ENCODE results near the gene RBM14.
A peak's percentile ranks its signal among the peaks of the same experiment; 100 is the strongest.
"Not testable (repeated sequence)": the region's sequence is repeated elsewhere in the genome, so short reads cannot be mapped to it uniquely, and the experiment has no call there.

RBM14 gene

GRCh38 chr11:66600219-66600618 is 16.2 kb upstream of the RBM14 start:
- no peak for DNase-seq (ENCODE audit: low spot score)

- no peak for DNase-seq (ENCODE audit: low spot score)
These were observed 15.7 kb upstream of the RBM14 start for GRCh38 chr11:66600631-66601233.

- DNase-seq (ENCODE audit: low spot score), result no peak
These were observed 13.4 kb upstream of the RBM14 start for GRCh38 chr11:66603072-66603471.

DNA sequence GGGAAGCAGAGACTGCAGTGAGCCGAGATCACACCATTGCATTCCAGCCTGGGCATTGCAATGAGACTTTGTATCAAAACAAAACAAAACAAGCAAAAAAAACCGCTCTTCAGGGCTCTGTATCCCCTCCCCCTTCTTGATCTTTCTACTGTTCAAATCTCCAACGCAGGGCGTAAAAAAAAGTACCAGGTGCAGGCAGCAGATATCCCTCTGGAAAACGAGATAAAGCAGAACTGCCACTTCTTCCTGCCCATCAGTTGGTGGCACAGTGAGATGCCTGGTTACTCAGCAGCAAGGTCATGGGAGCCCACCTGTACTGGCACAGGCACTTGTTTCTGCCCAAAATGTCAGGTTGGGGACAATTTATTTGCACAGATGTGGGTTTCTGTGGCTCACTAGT is 12.3 kb upstream of the RBM14 start:
- no peak for DNase-seq (ENCODE audit: low spot score)

DNA sequence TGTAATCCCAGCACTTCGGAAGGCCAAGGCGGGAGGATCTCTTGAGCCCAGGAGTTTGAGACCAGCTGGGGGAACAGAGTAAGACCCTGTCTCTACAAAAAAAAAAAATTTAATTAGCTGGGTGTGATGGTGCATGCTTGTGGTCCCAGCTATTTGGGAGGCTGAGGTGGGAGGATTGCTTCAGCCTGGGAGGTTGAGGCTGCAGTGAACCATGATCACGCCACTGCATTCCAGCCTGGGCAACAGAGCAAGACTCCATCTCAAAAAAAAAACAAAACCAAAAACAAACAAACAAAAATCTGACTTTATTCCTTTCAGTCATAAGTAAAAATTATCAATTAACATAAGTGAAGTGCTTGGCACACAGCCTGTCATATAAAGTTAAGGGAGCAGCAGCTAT is 9.8 kb upstream of the RBM14 start:
- DNase-seq (ENCODE audit: low spot score), result not testable (repeated sequence)

GRCh38 chr11:66607126-66607834 is 9.2 kb upstream of the RBM14 start:
- DNase-seq (ENCODE audit: low spot score), result no peak

GRCh38 chr11:66609721-66610617 is 6.5 kb upstream of the RBM14 start:
- no peak for DNase-seq (ENCODE audit: low spot score)

DNA sequence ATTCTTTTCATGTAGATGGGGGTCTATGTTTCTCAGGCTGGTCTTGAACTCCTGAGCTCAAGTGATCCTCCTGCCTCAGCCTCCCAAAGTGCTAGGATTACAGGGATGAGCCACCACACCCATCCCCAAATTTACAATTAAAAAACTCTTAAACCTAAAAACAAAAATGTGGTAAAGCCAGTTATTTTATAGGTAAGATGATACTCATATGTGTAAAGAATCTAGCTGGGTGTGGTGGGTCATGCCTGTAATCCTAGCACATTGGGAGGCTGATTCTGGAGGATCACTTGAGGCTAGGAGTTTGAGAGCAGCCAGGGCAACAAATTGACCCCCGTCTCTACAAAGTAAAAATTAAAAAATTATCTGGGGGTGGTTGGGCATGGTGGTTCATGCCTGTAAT is 4.0 kb upstream of the RBM14 start:
- DNase-seq (ENCODE audit: low spot score), result no peak

GRCh38 chr11:66614073-66614472 is 2.4 kb upstream of the RBM14 start:
- DNase-seq (ENCODE audit: low spot score), result no peak

- no peak for DNase-seq (ENCODE audit: low spot score)
These were observed 865 bp downstream of the RBM14 start for GRCh38 chr11:66617155-66617834.

GRCh38 chr11:66619080-66619554 is 2.7 kb downstream of the RBM14 start:
- DNase-seq (ENCODE audit: low spot score), result peak; percentile 69

GRCh38 chr11:66624450-66624849 is 8.0 kb downstream of the RBM14 start:
- no peak for DNase-seq (ENCODE audit: low spot score)

DNA sequence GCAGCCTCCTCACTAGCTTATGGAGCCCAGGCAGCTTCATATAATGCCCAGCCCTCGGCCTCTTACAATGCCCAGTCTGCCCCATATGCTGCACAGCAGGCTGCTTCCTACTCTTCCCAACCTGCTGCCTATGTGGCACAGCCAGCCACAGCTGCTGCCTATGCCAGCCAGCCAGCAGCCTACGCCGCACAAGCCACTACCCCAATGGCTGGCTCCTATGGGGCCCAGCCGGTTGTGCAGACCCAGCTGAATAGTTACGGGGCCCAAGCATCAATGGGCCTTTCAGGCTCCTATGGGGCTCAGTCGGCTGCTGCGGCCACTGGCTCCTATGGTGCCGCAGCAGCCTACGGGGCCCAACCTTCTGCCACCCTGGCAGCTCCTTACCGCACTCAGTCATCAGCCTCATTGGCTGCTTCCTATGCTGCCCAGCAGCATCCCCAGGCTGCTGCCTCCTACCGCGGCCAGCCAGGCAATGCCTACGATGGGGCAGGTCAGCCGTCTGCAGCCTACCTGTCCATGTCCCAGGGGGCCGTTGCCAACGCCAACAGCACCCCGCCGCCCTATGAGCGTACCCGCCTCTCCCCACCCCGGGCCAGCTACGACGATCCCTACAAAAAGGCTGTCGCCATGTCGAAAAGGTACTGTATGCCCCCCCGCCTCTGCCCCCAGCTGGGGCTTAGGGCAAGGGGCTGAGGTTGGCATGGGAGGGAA is 8.8 kb downstream of the RBM14 start:
- no peak for DNase-seq (ENCODE audit: low spot score)

- no peak for DNase-seq (ENCODE audit: low spot score)
These were observed 9.3 kb downstream of the RBM14 start for GRCh38 chr11:66625752-66626149.

GRCh38 chr11:66626382-66626781 is 10.0 kb downstream of the RBM14 start:
- DNase-seq (ENCODE audit: low spot score), result no peak

- DNase-seq (ENCODE audit: low spot score), result no peak
These were observed 10.5 kb downstream of the RBM14 start for GRCh38 chr11:66626926-66627325.

DNA sequence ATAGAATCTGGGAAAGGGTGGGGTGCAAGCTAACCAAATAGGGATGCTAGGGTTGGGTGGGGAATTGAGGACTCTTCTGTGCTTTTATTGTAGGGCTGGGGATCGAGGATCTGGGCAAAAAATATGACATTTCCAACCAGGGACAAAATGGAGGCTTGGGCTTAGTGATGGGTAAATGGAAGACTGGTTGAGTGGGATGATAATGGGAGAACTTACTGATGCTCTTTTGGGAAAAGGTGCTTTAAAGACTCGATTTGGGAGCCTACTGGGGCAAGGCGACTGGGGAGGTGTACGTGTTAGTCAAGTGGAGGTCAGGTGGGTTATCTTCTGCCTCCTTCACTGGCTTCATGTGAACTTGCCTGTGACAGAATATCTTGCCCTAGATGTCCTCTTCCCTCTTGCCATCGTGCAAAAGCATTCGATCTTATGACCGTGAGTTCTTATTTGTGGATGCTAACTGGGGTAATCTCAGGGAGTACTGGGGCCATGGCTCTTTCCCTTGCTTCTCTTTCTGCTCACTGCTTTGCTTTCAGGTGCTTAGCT is 11.7 kb downstream of the RBM14 start:
- DNase-seq (ENCODE audit: low spot score), result no peak

GRCh38 chr11:66629356-66629755 is 12.9 kb downstream of the RBM14 start:
- DNase-seq (ENCODE audit: low spot score), result no peak

GRCh38 chr11:66631883-66632282 is 15.5 kb downstream of the RBM14 start:
- no peak for DNase-seq (ENCODE audit: low spot score)

DNA sequence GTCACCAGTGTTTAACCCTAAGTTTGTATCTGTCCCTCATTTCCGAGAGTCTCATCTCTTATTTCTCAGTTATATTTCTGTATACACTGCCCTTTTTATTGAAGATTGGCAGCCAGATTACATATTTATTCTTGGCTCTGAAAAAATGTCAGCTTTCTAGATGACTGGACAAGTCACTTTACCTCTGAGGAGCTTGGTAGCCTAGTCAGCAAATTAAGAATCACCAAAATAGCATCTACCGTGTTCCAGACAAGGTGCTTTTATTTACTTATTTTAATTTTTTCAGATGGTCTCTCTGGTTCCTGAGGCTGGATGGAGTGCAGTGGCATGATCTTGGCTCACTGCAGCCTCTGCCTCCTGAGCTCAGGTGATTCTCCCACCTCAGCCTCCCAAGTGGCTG is 16.5 kb downstream of the RBM14 start:
- no peak for DNase-seq (ENCODE audit: low spot score)

- DNase-seq (ENCODE audit: low spot score), result no peak
These were observed 20.0 kb downstream of the RBM14 start for GRCh38 chr11:66636411-66636810.
